Measurements from ENCODE around the gene LRRC14B.

GRCh38 chr5:194102-194501 is 2.8 kb downstream of the LRRC14B start:
- TF ChIP-seq, protein P1, sequence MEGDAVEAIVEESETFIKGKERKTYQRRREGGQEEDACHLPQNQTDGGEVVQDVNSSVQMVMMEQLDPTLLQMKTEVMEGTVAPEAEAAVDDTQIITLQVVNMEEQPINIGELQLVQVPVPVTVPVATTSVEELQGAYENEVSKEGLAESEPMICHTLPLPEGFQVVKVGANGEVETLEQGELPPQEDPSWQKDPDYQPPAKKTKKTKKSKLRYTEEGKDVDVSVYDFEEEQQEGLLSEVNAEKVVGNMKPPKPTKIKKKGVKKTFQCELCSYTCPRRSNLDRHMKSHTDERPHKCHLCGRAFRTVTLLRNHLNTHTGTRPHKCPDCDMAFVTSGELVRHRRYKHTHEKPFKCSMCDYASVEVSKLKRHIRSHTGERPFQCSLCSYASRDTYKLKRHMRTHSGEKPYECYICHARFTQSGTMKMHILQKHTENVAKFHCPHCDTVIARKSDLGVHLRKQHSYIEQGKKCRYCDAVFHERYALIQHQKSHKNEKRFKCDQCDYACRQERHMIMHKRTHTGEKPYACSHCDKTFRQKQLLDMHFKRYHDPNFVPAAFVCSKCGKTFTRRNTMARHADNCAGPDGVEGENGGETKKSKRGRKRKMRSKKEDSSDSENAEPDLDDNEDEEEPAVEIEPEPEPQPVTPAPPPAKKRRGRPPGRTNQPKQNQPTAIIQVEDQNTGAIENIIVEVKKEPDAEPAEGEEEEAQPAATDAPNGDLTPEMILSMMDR (IDR thresholded peaks at IDR 0.05), result no peak
- TF ChIP-seq POLR2A (IDR thresholded peaks at IDR 0.05), result no peak

Data from testis (tissue), 2 donors.